Activated CD8-positive, alpha-beta memory T cell treated with anti-CD3 and anti-CD28 coated beads, Interleukin-2, amount 50 U/mL, for 24 hours (primary cell): ENCODE data around the gene CNP.
"Not testable (repeated sequence)": the region's sequence is repeated elsewhere in the genome, so short reads cannot be mapped to it uniquely, and the experiment has no call there.

Experiments used
- DNase-seq: peaks from one replicate; pipeline ENCODE4 v3.0.0-alpha.2; 2020; ENCODE audit errors: extremely low read depth

Gene CNP

DNA sequence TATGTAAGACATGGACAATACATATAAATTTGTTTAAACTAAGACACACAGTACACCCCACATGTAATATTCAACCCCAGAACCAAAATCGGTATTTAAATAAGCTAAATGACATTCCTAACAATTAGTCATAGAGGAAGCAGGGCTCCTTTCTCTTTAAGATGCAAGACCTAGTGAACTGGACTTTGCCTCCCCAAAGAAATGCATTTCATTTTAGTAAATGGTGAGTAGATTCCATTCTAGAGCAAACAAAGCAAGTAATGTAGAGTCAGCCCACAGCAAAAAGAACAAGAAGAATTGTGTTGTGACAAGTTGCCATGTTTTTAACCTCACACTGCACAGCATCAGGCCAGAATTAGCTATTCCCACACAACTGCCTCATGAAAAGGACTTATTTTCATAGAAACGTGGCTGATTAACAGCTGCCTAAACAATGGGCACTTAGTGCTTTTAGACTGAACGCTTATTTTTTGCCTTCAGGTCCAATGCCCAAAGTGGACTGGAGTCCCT lies 36.3 kb downstream of the CNP start:
- DNase-seq = no peak

DNA sequence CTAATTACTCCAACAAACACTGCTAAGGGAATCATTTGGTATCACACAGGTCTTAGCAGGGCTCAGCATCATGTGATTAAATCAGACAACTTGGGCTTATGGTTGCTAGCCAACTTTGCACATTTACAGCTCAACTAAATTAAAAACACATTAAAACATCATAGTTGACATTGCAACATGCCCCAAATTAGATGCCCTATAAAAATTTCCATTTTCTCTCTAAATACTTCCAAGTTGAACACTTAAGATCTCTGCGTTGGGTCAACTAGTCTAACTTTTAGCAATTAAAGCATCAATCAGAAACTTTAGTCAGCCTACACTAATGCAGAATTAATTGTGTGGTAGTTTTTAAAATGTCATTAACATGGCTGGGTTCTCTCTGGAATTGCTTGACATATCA lies 38.6 kb downstream of the CNP start:
- no peak for DNase-seq

DNA sequence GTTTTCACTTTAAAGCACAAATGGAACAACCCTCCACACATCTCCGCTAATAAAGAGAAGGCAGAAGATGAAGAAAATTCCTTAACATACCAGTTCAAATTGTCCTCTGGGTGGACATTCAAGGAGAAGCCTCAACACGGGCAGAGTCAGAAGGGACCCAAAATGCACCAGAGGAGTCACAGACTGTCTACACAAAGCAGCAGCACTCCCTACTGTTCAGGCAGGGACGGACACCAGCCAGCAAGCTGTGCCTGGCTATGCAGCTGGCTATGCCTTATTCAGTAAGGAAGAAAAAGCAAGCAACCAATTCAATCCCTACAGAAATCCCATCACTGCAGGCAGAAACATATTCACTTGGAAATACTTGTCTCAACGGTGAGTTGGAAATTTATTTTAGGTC lies 42.6 kb downstream of the CNP start:
- DNase-seq = no peak

DNA sequence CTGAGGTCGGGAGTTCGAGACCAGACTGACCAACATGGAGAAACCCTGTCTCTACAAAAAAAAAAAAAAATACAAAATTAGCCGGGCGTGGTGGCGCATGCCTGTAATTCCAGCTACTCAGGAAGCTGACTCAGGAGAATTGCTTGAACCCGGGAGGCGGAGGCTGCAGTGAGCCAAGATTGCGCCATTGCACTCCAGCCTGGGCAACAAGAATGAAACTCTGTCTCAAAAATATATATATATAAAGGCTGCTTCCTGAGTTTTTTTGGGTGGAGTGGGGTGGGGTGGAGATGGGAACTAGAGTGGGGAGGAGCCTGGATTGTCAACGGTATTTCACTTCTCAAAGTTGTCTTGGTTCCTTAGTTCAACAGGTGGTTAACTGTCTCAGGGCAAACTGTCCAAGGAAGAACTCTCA lies 43.7 kb downstream of the CNP start:
- not testable (repeated sequence) for DNase-seq

DNA sequence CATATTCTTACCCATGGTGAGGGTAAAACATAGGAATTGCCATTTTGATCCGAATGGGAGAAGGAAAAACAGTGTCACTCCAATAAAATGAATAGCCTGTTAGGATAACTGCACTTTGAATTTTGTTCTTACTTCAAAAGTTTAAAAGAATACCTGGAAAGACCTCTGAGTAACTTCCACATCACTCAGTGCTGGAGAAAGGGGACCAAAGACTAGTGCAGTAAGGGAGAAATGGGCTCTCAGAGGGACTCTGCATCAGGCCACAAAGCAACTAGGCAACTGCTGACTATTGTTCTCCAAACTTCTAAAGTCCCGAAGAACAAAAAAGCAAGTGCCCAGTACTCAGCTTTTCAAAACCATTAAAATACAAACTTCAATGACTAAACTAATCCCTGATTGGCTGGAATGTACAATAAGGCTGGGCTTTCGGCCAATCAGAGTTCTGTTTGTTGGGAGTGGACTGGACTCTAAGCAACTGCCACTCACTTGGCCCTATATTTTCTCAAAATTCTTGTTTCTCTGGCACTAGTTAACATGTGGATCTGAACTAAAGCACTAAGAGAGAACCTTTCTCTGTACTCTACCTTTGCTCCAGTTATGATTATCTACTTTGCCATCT lies 44.4 kb downstream of the CNP start:
- DNase-seq = no peak

DNA sequence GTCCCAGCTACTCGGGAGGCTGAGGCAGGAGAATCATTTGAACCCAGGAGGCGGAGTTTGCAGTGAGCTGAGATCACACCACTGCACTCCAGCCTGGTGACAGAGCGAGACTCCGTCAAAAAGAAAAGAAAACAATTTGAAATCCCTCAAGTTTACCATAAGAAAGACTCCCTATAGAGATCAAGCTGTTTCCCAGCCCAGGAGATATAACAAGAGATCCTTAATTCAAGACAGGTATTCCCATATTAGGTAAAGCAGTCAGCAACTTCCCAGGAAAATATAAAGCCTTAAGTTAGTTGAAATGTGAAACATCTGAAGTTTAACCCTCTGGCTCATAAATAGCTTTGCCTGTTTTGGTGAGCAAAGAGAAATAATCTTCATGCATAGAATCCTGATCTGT lies 45.8 kb downstream of the CNP start:
- not testable (repeated sequence) for DNase-seq

DNA sequence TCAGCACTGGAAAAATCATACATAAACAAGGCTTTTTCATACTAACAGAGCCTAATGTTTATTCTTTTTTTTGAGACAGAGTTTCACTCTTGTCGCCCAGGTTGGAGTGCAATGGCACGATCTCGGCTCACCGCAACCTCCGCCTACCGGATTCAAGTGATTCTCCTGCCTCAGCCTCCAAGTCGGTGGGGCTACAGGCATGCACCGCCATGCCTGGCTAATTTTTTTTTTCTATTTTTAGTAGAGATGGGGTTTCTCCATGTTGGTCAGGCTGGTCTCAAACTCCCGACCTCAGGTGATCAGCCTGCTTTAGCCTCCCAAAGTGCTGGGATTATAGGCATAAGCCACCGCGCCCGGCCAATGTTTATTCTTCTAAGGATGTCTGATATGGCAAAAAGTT lies 47.1 kb downstream of the CNP start:
- DNase-seq = not testable (repeated sequence)

DNA sequence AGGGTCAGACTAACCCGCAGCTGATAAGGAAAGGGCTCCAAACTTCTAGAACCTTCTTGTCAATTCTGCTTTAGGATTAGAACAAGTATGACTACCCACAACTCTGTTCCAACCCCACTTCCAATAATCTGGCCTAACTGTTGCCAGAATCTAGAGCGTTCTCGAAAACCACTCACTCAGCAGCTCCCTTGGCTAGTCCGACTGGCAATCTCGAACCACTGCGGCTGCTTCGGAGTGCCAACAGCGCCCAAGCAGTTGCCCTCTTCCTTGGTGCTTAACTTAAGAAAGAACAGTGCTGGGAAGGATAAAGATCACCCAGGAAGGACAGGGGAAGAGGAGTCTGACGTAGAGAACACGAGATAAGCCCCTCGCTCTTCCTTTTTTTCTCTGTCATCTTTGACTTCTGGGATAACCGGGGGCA lies 49.8 kb downstream of the CNP start:
- no peak for DNase-seq

DNA sequence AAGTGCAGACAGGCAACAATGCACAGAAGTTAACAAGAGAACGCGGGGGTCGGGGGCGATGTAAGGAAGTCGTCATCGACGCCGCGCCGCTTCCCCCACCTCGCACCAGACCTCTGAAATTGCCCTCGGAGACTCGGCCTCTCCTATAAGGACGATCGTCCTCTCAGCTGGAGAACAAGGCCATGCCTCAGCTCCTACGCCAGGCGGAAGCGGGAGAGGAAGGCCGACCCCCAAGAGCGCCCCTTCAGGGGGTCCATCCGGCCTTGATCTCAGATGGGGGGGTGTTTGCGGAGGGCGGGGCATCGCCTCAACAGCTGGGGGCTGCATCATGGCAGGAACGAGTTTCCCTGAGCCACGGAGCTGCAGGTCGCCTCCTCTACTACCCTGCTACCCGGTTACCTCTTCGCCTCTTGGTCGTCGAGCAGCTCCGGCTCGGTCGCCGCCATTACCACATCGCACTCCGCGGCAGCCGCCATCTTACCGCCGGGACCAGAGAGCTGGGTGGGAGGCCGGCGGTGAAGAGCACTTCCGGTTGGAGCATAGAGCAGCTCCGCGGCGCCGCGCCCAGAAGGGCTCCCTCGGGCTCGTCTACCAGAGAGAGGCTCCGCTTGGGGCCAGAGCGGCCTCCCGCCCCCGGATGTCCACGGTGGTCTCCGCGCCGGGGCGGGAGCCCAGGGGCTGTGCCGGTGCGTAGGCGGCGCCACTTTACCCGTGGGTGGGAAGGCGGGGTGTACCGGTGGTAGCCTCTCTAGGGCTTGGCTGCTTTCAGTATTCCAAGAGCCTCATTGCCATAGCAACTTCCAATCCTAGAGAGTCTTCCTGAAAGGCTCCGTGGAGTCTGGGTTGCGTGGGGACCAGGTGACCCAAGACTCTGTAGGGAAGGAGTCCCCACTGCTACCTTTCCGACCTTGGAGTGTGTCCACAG lies 50.6 kb downstream of the CNP start, which contains the start of gene DNAJC7:
Gene DNAJC7, minus strand, starts transcription at position 499 of the 925 bp plus-strand sequence. Its CDS starts 23 bp downstream, at position 476.
- peak; percentile 57 for DNase-seq

DNA sequence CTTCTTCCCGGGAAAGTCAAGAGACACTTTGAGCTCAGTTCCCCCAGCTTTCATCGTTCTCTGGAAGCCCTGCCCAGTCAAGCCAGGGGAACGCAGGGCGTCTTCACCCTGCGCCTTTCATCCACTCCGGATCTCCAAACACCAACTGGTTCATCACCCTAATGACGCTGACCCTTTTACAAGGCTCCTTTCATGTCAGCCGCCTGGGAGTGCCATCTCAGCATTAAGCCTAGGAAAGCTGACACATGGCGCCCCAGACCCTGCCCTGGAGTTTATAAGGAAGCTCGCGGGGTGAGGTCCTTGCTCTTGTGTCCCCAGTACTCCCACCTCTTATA lies 51.2 kb downstream of the CNP start:
- no peak for DNase-seq

DNA sequence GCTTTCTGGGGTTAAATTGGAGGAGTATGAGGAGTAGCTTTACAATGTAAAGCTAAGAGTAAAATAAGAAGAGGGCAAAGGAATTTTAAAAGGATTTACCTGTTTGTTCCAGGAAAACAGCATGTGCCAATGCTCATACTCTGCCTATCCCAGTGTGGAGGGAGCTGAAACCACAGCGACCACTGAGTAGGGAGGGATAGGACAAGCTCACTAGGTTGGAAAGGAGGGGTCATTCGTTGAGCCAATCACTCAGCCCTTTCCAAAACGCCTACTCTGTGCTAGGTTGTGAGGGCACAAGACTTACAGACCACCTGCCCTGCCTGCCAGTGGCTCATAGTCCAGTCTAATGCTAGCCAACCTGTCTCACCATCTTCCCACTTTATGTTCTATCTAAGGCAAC lies 51.7 kb downstream of the CNP start:
- no peak for DNase-seq

DNA sequence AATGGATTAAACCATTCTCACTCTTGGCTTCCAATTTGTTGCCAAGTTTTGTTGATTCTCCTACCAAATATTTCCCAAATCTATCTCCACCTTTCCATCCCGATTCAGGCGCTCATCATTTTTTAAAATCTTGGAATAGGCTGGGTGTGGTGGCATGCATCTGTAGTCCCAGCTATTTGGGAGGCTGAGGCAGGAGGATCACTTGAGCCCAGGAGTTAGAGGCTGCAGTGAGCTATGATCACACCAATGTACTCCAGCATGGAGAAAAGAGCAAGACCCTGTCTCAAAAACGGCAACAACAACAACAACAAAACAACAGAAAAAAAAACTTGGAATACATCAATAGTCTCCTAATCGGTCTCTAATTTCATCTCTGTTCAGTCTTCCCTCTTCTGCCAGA lies 52.4 kb downstream of the CNP start:
- no peak for DNase-seq

DNA sequence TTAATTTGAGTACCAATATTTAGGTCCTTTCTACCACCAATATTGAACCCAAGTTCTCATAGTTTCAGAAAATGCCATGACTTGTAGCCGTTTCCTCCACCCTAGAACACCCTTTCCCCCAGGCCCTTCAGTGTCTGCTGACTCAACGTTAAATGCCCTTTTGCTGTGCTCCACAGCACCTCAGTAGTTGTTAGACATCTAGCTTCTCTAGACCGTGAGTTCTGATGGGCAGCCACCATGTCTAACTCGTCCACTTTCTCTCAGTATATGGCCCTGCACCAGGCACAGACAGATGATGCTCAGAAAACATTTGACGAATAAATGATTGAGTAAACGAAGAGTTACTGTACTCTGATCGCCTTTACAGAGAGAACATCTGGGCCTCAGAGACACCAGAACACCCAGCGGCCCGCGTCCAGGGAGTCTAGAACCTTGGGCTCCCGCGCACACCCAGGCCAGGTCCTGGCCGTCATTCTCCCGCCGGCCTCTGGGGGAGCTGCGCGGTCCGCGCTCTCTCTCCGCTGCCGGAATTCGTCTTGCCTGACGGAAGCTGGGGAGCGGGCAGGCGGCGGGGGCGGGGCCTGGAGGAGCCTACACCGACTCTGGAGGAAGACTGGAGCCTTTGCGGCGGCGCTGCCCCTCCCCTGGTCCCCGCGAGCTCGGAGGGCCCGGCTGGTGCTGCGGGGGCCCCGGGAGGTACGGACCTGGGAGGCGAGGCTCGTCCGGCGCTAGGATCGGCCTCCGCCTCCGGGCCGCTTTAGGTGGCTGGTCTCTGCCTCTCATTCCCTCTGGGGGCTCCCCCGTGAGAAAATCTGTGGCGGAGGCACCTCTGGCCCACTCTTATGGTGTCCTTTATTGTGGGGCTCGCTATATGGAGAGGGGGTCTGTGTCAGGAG lies 53.2 kb downstream of the CNP start, which contains the start of gene NKIRAS2:
Gene NKIRAS2, plus strand, starts transcription at position 582 of the 896 bp plus-strand sequence. CDS start 1,488 bp downstream, outside the sequence.
- peak; percentile 87 for DNase-seq

DNA sequence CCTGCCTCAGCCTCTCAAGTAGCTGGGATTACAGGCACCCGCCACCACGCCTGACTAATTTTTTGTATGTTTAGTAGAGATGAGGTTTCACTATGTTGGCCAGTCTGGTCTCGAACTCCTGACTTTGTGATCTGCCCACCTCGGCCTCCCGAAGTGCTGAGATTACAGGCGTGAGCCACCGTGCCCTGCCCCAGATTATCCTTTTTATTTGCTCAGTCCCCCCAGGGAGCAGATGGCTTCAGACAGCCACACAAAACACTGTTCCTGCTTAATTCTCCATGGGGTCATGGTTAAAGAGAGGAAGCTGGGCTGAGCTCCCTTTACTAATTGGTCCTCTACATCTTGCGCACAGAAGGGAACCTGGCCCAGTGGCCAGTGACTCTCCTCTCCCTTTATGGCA lies 54.2 kb downstream of the CNP start:
- not testable (repeated sequence) for DNase-seq

DNA sequence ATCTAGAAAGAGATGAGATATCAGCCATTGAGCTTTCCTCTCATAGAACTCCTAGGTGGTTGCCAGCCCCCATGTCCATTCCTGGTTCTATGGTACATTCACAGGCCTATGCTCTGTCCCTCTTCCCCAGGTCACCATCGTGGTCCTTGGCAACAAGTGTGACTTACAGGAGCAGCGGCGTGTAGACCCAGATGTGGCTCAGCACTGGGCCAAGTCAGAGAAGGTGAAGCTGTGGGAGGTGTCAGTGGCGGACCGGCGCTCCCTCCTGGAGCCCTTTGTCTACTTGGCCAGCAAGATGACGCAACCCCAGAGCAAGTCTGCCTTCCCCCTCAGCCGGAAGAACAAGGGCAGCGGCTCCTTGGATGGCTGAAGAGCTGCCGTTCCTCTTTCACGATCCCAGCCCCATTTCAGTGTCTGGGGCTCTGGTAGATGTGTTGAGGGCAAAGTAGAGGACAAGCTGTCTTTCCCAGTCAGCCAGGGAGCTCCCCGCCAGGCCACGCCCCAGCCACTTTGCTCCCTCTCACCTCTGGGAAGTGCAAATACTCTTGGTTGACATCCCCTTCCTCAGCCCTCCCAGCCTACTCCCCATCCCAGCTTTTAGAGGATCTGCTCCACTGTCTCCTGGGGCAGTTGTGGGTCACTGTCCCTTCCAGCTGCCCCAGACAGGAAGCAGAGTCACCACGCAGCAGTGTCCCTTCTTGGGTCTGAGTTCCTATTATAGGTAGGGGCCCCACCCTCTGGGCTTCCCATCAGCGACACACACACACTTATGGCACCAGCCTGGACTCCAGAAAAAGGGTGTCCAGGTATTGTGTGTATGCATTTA lies 57.1 kb downstream of the CNP start:
- no peak for DNase-seq

DNA sequence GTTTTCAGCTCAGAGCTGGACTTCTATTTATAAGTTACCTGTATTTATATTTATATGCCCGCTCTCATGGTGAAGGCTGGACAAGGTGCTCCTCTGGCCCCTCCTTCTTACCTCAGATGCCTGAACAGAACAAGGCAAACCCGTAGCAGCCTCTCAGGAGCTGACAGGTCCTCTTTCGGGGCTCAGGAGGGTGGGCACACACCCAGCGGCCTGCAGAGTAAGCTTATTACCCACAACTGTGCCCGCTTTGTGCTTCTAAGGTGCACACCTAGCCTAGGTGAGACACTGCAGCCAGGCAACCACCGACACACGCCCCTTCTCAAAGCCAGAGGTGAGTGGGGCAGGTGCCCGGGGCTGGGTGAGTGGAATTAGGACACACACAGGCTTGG lies 58.6 kb downstream of the CNP start:
- no peak for DNase-seq

DNA sequence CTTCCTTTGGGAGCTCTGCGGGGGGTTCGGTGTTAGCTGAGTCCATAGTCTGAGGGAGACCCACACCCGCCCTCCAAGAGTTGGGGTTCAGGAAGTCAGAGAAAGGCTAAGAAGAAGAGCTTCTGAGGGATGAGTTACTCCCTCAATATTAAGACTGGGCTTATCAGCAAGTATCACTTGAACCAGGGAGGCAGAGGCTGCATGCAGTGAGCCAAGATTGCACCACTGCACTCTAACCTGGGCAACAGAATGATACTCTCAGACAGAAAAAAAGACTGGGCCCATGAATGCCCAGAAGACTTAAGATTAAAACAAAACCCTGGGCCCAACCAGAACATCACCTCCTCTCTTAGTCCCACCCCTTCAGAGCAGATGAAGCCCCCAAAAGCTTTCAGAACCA lies 59.3 kb downstream of the CNP start:
- DNase-seq = no peak

DNA sequence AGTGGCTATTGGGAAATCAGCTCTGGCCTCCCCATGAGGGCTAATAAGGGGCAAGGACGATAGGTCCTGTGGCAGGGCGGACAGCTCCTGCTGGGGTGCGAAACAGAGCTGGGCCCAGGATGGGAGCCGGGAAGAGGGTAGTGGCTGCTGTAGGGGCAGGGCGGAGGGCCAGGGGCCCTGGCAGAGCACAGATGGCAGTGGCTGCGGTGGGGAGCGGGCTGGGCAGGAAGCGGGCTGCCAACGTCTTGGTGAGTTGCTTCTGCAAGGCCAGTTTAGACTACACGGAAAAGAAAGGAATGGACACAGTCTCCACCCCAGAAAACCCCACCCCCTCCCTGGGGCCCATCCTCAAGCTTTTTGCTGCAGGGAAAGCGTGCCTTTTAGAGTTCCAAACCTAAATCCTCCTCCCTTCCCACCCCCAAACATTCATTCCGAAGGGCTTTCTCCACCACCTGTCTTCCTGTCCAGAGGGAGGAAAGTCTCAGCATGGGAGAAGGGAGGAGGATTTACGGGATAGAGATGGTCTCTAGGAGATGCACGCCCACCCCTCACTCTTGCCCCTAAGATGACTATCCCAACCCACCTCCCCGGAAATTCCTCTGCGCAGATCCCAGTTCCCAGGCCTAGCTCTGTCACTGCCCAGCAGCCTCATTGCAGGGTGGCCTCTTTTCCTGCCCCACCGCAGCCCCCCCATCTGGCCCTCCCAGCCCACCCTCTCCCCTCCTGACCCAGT lies 60.4 kb downstream of the CNP start:
- DNase-seq = no peak
